GM12878 (cell line): Measurements from ENCODE around the gene RESP18. TPM values are rescaled to one million over a fixed set of nuclear protein-coding genes. Genes with fewer than 3 reads are reported as not detected.

Experiments used
- ATAC-seq: fragments of 200-7000 bp; cut with Tn5 transposase; 3 replicates; pipeline ENCODE4 v1.9.1; 2020; ENCODE audit warnings: mild to moderate bottlenecking, moderate library complexity
- BruUV-seq: library from RNA; stranded (reverse); fragments of 400-500 nt; replicated peaks from 2 replicates; lab custom pipeline; 2021; lab: Mats Ljungman, UMichigan
- CTCF ChIA-PET: fragments of 300-600 bp; sonication (Branson Sonifier 250); formaldehyde crosslinking; extraction: SDS; loops from one replicate; lab custom pipeline; 2021; ENCODE audit warnings: inconsistent platforms; lab: Yijun Ruan, JAX
- POLR2A ChIA-PET: fragments of 350-600 bp; formaldehyde crosslinking; extraction: SDS; loops from one replicate; lab custom pipeline; 2021; ENCODE audit warnings: inconsistent platforms; lab: Charles Lee
- RAD21 ChIA-PET: fragments of 300-600 bp; sonication (Branson Sonifier 250); formaldehyde crosslinking; loops from one replicate; lab custom pipeline; 2023; ENCODE audit warnings: antibody characterized with exemption; ENCODE audit not compliant: unreplicated experiment; lab: Charles Lee
- SMC1A ChIA-PET: fragments of 300-600 bp; sonication (Branson Sonifier 250); formaldehyde crosslinking; loops from one replicate; lab custom pipeline; 2023; ENCODE audit not compliant: unreplicated experiment, uncharacterized antibody; lab: Charles Lee
- DNase-seq: peaks from one replicate; pipeline ENCODE4 v3.0.0-alpha.2; 2011; ENCODE audit warnings: low read depth, low spot score
- FAIRE-seq: peaks from 3 replicates; lab custom pipeline; 2011; peaks lifted over from hg19 to GRCh38; lab: Jason Lieb, UNC
- H2AFZ ChIP-seq: 2 replicates; pipeline ENCODE4 v1.6.0; 2011; ENCODE audit warnings: low read depth, low read length, control low read depth; ENCODE audit not compliant: control insufficient read depth
- H3K27ac ChIP-seq: 2 replicates; pipeline ENCODE4 v1.5.1; 2011; ENCODE audit warnings: control low read depth; ENCODE audit not compliant: control insufficient read depth, insufficient read depth
- H3K27me3 ChIP-seq, 2 experiments: replicated peaks in 1 of 2; 2 replicates each; pipeline versions ENCODE4 v1.6.0 to v1.6.1; 2011; ENCODE audit warnings: low read length in 1 of 2; ENCODE audit not compliant: control insufficient read depth in 2 of 2, insufficient read depth in 2 of 2
- H3K36me3 ChIP-seq, 2 experiments: 2 replicates each; pipeline ENCODE4 v1.5.1; 2011; ENCODE audit warnings: low read length in 1 of 2; ENCODE audit not compliant: control insufficient read depth in 2 of 2, insufficient read depth in 2 of 2
- H3K4me1 ChIP-seq: 2 replicates; pipeline ENCODE4 v1.6.1; 2011; ENCODE audit warnings: mild to moderate bottlenecking, low read length, moderate library complexity, mixed read lengths; ENCODE audit not compliant: control insufficient read depth, insufficient read depth
- H3K4me2 ChIP-seq: 2 replicates; pipeline ENCODE4 v1.6.0; 2011; ENCODE audit warnings: control low read depth; ENCODE audit not compliant: control insufficient read depth, insufficient read depth
- H3K4me3 ChIP-seq: fragments of 200-600 bp; sonication (generic); 2 replicates; pipeline ENCODE4 v1.5.1; 2016
- H3K79me2 ChIP-seq: 2 replicates; pipeline ENCODE4 v1.6.0; 2011; ENCODE audit warnings: low read length; ENCODE audit not compliant: control insufficient read depth, insufficient read depth
- H3K9ac ChIP-seq: 2 replicates; pipeline ENCODE4 v1.8.0; 2011; ENCODE audit warnings: low read length, control low read depth, mixed read lengths; ENCODE audit not compliant: control insufficient read depth, insufficient read depth
- H3K9me3 ChIP-seq: replicated peaks from 3 replicates; pipeline ENCODE4 v1.5.1; 2011; ENCODE audit warnings: mild to moderate bottlenecking, low read length; ENCODE audit not compliant: control insufficient read depth, insufficient read depth
- H4K20me1 ChIP-seq: 2 replicates; pipeline ENCODE4 v1.6.0; 2011; ENCODE audit not compliant: control insufficient read depth, insufficient read depth
- CBX5 ChIP-seq: sonication (generic); IDR thresholded peaks from 2 replicates; pipeline ENCODE4 v1.6.1; 2016; ENCODE audit warnings: low read depth, moderate library complexity, mild to moderate bottlenecking, inconsistent platforms
- EZH2 ChIP-seq: IDR thresholded peaks from 2 replicates; pipeline ENCODE4 v1.6.1; 2012; ENCODE audit warnings: low read depth, mild to moderate bottlenecking, control low read depth, inconsistent platforms, low read length, borderline replicate concordance; ENCODE audit not compliant: control insufficient read depth
- GABPA ChIP-seq: IDR thresholded peaks from 2 replicates; pipeline ENCODE4 v1.6.1; 2014; ENCODE audit warnings: antibody characterized with exemption, low read depth, mild to moderate bottlenecking, inconsistent platforms
- NFYB ChIP-seq: IDR thresholded peaks from 2 replicates; pipeline ENCODE4 v1.6.1; 2011; ENCODE audit warnings: low read depth, mild to moderate bottlenecking, low read length, improper control_type of control experiment, moderate library complexity; ENCODE audit not compliant: insufficient read depth
- SIX5 ChIP-seq: IDR thresholded peaks from 2 replicates; pipeline ENCODE4 v1.6.1; 2011; ENCODE audit warnings: mild to moderate bottlenecking, low read depth, low read length, moderate library complexity; ENCODE audit not compliant: severe bottlenecking
- SUZ12 ChIP-seq: fragments of 200-600 bp; sonication (generic); IDR thresholded peaks from one replicate; pipeline ENCODE4 v1.6.1; 2018; ENCODE audit warnings: antibody characterized with exemption, mild to moderate bottlenecking; ENCODE audit not compliant: unreplicated experiment
- TCF12 ChIP-seq: IDR thresholded peaks from 2 replicates; pipeline ENCODE4 v1.6.1; 2011; ENCODE audit warnings: low read depth, mild to moderate bottlenecking, low read length
- TCF7 ChIP-seq: IDR thresholded peaks from 2 replicates; pipeline ENCODE4 v1.6.1; 2014; ENCODE audit warnings: antibody characterized with exemption, borderline replicate concordance
- ZNF592 ChIP-seq: fragments of 450-650 bp; IDR thresholded peaks from 2 replicates; pipeline ENCODE4 v1.6.1; 2017; ENCODE audit warnings: mild to moderate bottlenecking, moderate library complexity
- WGBS: methylation state at CpG from one replicate; pipeline ENCODE4 v1.1.6; 2016; ENCODE audit warnings: low lambda C conversion rate; ENCODE audit not compliant: insufficient replicate concordance, insufficient coverage; ENCODE audit errors: missing lambda C conversion rate; 5-methylcytosine and 5-hydroxymethylcytosine counted together
- in situ Hi-C: fragments of 300-500 bp; cut with MboI; formaldehyde crosslinking; loops from 9 replicates; pipeline ENCODE4 v1.14.3; 2018; ENCODE audit warnings: mixed read lengths
- intact Hi-C: fragments of 100-400 bp; cut with micrococcal nuclease; formaldehyde crosslinking; loops from one replicate; pipeline ENCODE4 v1.14.2; 2022; ENCODE audit not compliant: unreplicated experiment
- polyA plus RNA-seq, 11 experiments: library from polyadenylated mRNA; depleted of rRNA in 4 of 11; unstranded in 6 of 11; stranded (reverse) in 5 of 11; fragments of >200 nt; fragmentation: Nextera tagmentation in 4 of 11; fragmentation: Illumina TruSeq in 1 of 11; extraction: Ambion mirVana in 4 of 11; extraction: Trizol in 1 of 11; gene quantifications; 1 replicate in 1 of 11; 2 replicates in 10 of 11; pipeline versions ENCODE4 v1.2.1 to v1.2.3, GENCODE V29; 2011 to 2016; ENCODE audit warnings: inconsistent platforms in 2 of 11, missing spikeins in 2 of 11, low read depth in 1 of 11
- total RNA-seq, 4 experiments: library from RNA; depleted of rRNA in 3 of 4; stranded (reverse); fragments of >200 nt in 3 of 4; fragmentation: Illumina TruSeq in 1 of 4; extraction: Trizol in 1 of 4; gene quantifications; 2 replicates each; pipeline versions ENCODE4 v1.2.1 to v1.2.3, GENCODE V29; 2013 to 2021
- TF ChIP-seq, protein P1 (sequence below): IDR thresholded peaks from 2 replicates; pipeline ENCODE4 v1.6.1; 2012; ENCODE audit warnings: low read length, inconsistent platforms
- TF ChIP-seq, protein P2 (sequence below): IDR thresholded peaks from 2 replicates; pipeline ENCODE4 v1.6.1; 2011; ENCODE audit warnings: borderline replicate concordance, low read depth, mild to moderate bottlenecking, moderate library complexity, low read length; ENCODE audit not compliant: insufficient read depth, poor library complexity, severe bottlenecking
- TF ChIP-seq, protein P3 (sequence below): IDR thresholded peaks from 2 replicates; pipeline ENCODE4 v1.6.1; 2012; ENCODE audit warnings: low read depth, low read length, improper control_type of control experiment
- TF ChIP-seq, protein P4 (sequence below): IDR thresholded peaks from 2 replicates; pipeline ENCODE4 v1.6.1; 2011; ENCODE audit warnings: borderline replicate concordance, low read depth, mild to moderate bottlenecking, moderate library complexity, mixed read lengths, low read length; ENCODE audit not compliant: insufficient read depth; ENCODE audit errors: extremely low read length

RESP18 gene
- total and polyA plus RNA-seq, 10 of the 15 experiments (the other 5 are each of a cell fraction or from before 2014, with no cell fraction given) = not detected

DNA sequence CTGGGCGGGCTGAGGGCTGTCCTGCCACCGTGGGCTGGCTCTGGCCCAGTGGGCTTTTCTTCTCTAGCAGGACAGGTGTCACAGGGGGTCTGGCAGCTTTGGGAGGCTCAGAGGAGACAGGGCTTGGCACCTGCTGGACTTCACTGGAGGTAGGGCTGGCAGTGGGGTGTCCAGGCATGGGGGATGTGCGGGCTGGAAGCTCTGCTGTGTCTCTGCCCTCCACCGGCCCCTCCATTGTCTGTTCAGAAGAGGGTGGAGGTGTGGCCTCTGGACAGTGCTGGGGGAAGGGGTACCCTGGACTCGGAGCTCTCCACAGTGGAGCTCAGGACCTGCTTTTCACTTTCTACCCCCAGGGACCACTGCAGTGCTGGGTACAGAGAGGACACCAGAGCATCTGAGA is 32.5 kb downstream of the RESP18 start:
- Histone ChIP-seq H2AFZ (no peak overlapping the region), H4K20me1 (no peaks in the 10 kb centered on the region), H3K36me3 (no peaks in the 10 kb centered on the region), H3K9ac (no peak overlapping the region), H3K9me3 (no peaks in the 10 kb centered on the region), H3K4me1 (peaks cover 3% of the 10 kb centered on the region; the same call in 1 of the 2 replicates), H3K79me2 (no peaks in the 10 kb centered on the region), H3K4me3 (no peak overlapping the region), H3K4me2 (no peak overlapping the region), H3K27ac (no peak overlapping the region), H3K27me3 (peaks cover 2 to 5% of the 10 kb centered on the region in 2 experiments; a peak in 1 of 4 replicates)
- TF ChIP-seq EZH2 = no peak
- TF ChIP-seq, protein P1, sequence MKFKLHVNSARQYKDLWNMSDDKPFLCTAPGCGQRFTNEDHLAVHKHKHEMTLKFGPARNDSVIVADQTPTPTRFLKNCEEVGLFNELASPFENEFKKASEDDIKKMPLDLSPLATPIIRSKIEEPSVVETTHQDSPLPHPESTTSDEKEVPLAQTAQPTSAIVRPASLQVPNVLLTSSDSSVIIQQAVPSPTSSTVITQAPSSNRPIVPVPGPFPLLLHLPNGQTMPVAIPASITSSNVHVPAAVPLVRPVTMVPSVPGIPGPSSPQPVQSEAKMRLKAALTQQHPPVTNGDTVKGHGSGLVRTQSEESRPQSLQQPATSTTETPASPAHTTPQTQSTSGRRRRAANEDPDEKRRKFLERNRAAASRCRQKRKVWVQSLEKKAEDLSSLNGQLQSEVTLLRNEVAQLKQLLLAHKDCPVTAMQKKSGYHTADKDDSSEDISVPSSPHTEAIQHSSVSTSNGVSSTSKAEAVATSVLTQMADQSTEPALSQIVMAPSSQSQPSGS = no peak
- TF ChIP-seq, protein P2, sequence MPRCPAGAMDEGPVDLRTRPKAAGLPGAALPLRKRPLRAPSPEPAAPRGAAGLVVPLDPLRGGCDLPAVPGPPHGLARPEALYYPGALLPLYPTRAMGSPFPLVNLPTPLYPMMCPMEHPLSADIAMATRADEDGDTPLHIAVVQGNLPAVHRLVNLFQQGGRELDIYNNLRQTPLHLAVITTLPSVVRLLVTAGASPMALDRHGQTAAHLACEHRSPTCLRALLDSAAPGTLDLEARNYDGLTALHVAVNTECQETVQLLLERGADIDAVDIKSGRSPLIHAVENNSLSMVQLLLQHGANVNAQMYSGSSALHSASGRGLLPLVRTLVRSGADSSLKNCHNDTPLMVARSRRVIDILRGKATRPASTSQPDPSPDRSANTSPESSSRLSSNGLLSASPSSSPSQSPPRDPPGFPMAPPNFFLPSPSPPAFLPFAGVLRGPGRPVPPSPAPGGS = no peak
- TF ChIP-seq, protein P3, sequence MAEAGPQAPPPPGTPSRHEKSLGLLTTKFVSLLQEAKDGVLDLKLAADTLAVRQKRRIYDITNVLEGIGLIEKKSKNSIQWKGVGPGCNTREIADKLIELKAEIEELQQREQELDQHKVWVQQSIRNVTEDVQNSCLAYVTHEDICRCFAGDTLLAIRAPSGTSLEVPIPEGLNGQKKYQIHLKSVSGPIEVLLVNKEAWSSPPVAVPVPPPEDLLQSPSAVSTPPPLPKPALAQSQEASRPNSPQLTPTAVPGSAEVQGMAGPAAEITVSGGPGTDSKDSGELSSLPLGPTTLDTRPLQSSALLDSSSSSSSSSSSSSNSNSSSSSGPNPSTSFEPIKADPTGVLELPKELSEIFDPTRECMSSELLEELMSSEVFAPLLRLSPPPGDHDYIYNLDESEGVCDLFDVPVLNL = no peak
- no peak for TF ChIP-seq TCF7
- no peak for TF ChIP-seq TCF12
- no peak for TF ChIP-seq CBX5
- TF ChIP-seq GABPA = no peak
- TF ChIP-seq SUZ12 = no peak
- no peak for TF ChIP-seq ZNF592
- TF ChIP-seq NFYB = no peak
- TF ChIP-seq SIX5 = no peak
- TF ChIP-seq, protein P4, sequence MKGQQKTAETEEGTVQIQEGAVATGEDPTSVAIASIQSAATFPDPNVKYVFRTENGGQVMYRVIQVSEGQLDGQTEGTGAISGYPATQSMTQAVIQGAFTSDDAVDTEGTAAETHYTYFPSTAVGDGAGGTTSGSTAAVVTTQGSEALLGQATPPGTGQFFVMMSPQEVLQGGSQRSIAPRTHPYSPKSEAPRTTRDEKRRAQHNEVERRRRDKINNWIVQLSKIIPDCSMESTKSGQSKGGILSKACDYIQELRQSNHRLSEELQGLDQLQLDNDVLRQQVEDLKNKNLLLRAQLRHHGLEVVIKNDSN = no peak
- RAD21 ChIA-PET = interaction anchor here (0.8 to 3.9 kb wide), 9 partner anchors 22 to 146 kb away, joined by 3 to 22 read pairs (median 5); partner anchors contain the start of genes ANKZF1, ATG9A, CNPPD1 and NHEJ1
- intact Hi-C loops (no loop called here), in situ Hi-C loops (no loop called here)
- DNase-seq = no peak
- BruUV-seq = no TSS peak
- CTCF ChIA-PET = interaction anchor here (0.6 to 10.9 kb wide), 12 partner anchors 16 to 320 kb away, joined by 3 to 208 read pairs (median 4); partner anchors contain the start of genes CNPPD1, DNAJB2, NHEJ1 and SLC23A3
- SMC1A ChIA-PET = interaction anchor here (1.2 to 5.8 kb wide), 3 partner anchors 87 to 142 kb away, joined by 3 to 36 read pairs (median 13); partner anchors contain the start of genes DNPEP and NHEJ1
- POLR2A ChIA-PET = interaction anchor here (0.8 to 2.1 kb wide), 5 partner anchors 29 to 141 kb away, joined by 3 to 8 read pairs (median 3); partner anchors contain the start of gene TUBA4A
- ATAC-seq = no peak
- FAIRE-seq = no peak
- 33% methylated on average over 5 of the region's 5 CpGs for WGBS
